ENCODE measurements around the gene ETV3. TPM values are rescaled to one million over a fixed set of nuclear protein-coding genes. Genes with fewer than 3 reads are reported as not detected.

The ETV3 gene
- total RNA-seq, 1 experiment from 2014 or later: 22.2 TPM

GRCh38 chr1:157133426-157133825, 4.8 kb downstream of the ETV3 start:
- DNase-seq (ENCODE audit: low read depth, low spot score) (no peak), ATAC-seq (no peak)
- in situ Hi-C loops (cut with HindIII; ENCODE audit: low pct_unique_long_range_greater_than_20kb, low sequenced_read_pairs) (no loop called here), intact Hi-C loops (cut with micrococcal nuclease; ENCODE audit: unreplicated experiment) (loop anchor here (10.0 kb wide), 1 partner anchor 79 kb away; no protein-coding TSS in a partner anchor)
- BruUV-seq (replicated peaks): no TSS peak
- Histone ChIP-seq H3K4me1 (ENCODE audit: control insufficient read depth, insufficient read depth, low read length) (peaks cover 12% of the 10 kb centered on the region), H3K27ac (ENCODE audit: low read length) (no peak overlapping the region), H3K9me3 (ENCODE audit: control insufficient read depth, insufficient read depth, low read depth, low read length) (no peaks in the 10 kb centered on the region), H3K36me3 (ENCODE audit: control insufficient read depth, insufficient read depth, low read length) (peaks cover 45% of the 10 kb centered on the region), H3K4me3 (ENCODE audit: low read depth in 2 of 2, low read length in 2 of 2) (no peak overlapping the region), H3K27me3 (ENCODE audit: control insufficient read depth, insufficient read depth, low read length) (no peaks in the 10 kb centered on the region)
- POLR2A ChIA-PET: no interaction called here
- CTCF ChIA-PET: no interaction called here
- TF ChIP-seq SIN3A (IDR thresholded peaks at IDR 0.05; ENCODE audit: borderline replicate concordance, insufficient read depth, low read depth, low read length) (no peak), TCF7L2 (IDR thresholded peaks at IDR 0.05; ENCODE audit: low read depth, low read length) (no peak), CTCF (IDR thresholded peaks at IDR 0.05) (no peak), REST (IDR thresholded peaks at IDR 0.05; ENCODE audit: insufficient read depth in 1 of 2, low read depth in 2 of 2, low read length in 1 of 2) (no peak), POLR2AphosphoS5 (IDR thresholded peaks at IDR 0.05; ENCODE audit: low read depth, low read length) (no peak)

- in situ Hi-C loops (cut with HindIII; ENCODE audit: low pct_unique_long_range_greater_than_20kb, low sequenced_read_pairs): no loop called here
- ATAC-seq: no peak
- intact Hi-C loops (cut with micrococcal nuclease; ENCODE audit: unreplicated experiment): loop anchor here (10.0 kb wide), 1 partner anchor 78 kb away; no protein-coding TSS in a partner anchor
Observed at GRCh38 chr1:157132616-157133167, 5.5 kb downstream of the ETV3 start.

More at GRCh38 chr1:157132616-157133167, 5.5 kb downstream of the ETV3 start:
- POLR2A ChIA-PET: no interaction called here
- DNase-seq (ENCODE audit: low read depth, low spot score): no peak
- no peak overlapping the region for H3K27ac ChIP-seq (ENCODE audit: low read length)
- no peaks in the 10 kb centered on the region for H3K9me3 ChIP-seq (ENCODE audit: control insufficient read depth, insufficient read depth, low read depth, low read length)
- TF ChIP-seq POLR2AphosphoS5 (IDR thresholded peaks at IDR 0.05; ENCODE audit: low read depth, low read length): no peak
- TF ChIP-seq CTCF (IDR thresholded peaks at IDR 0.05): no peak
- no peak for TF ChIP-seq SIN3A (IDR thresholded peaks at IDR 0.05; ENCODE audit: borderline replicate concordance, insufficient read depth, low read depth, low read length)
- no peak for TF ChIP-seq REST (IDR thresholded peaks at IDR 0.05; ENCODE audit: insufficient read depth in 1 of 2, low read depth in 2 of 2, low read length in 1 of 2)
- no peak for TF ChIP-seq TCF7L2 (IDR thresholded peaks at IDR 0.05; ENCODE audit: low read depth, low read length)
- peaks cover 12% of the 10 kb centered on the region for H3K4me1 ChIP-seq (ENCODE audit: control insufficient read depth, insufficient read depth, low read length)
- CTCF ChIA-PET: no interaction called here
- no peak overlapping the region for H3K4me3 ChIP-seq (ENCODE audit: low read depth in 2 of 2, low read length in 2 of 2)
- peaks cover 42% of the 10 kb centered on the region for H3K36me3 ChIP-seq (ENCODE audit: control insufficient read depth, insufficient read depth, low read length)
- BruUV-seq (replicated peaks): no TSS peak
- H3K27me3 ChIP-seq (ENCODE audit: control insufficient read depth, insufficient read depth, low read length): no peaks in the 10 kb centered on the region

All from Panc1 (cell line).